Measurements from ENCODE around the gene BRME1.

The BRME1 gene

GRCh38 chr19:13918726-13919411, 13.0 kb upstream of the BRME1 start:
- H2AFZ ChIP-seq (ENCODE audit: low read depth) = no peak overlapping the region
- H3K36me3 ChIP-seq (ENCODE audit: insufficient read depth) = no peaks in the 10 kb centered on the region
- no peaks in the 10 kb centered on the region for H3K4me1 ChIP-seq (ENCODE audit: low read depth, poor library complexity, severe bottlenecking)
- no peaks in the 10 kb centered on the region for H3K27me3 ChIP-seq (ENCODE audit: insufficient read depth, low read depth)
- TF ChIP-seq, protein P1, sequence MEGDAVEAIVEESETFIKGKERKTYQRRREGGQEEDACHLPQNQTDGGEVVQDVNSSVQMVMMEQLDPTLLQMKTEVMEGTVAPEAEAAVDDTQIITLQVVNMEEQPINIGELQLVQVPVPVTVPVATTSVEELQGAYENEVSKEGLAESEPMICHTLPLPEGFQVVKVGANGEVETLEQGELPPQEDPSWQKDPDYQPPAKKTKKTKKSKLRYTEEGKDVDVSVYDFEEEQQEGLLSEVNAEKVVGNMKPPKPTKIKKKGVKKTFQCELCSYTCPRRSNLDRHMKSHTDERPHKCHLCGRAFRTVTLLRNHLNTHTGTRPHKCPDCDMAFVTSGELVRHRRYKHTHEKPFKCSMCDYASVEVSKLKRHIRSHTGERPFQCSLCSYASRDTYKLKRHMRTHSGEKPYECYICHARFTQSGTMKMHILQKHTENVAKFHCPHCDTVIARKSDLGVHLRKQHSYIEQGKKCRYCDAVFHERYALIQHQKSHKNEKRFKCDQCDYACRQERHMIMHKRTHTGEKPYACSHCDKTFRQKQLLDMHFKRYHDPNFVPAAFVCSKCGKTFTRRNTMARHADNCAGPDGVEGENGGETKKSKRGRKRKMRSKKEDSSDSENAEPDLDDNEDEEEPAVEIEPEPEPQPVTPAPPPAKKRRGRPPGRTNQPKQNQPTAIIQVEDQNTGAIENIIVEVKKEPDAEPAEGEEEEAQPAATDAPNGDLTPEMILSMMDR (conservative IDR thresholded peaks at IDR 0.05; ENCODE audit: low read depth, low read length) = no peak
- H3K4me2 ChIP-seq = no peak overlapping the region
- H3K27ac ChIP-seq = no peak overlapping the region
- no peaks in the 10 kb centered on the region for H4K20me1 ChIP-seq (ENCODE audit: insufficient read depth)
- no peak overlapping the region for H3K4me3 ChIP-seq (IDR thresholded peaks at IDR 0.05; ENCODE audit: insufficient read depth, low read depth, low read length)
- no peaks in the 10 kb centered on the region for H3K79me2 ChIP-seq (ENCODE audit: insufficient read depth, low read depth)
- H3K9ac ChIP-seq = no peak overlapping the region

- no peaks in the 10 kb centered on the region for H4K20me1 ChIP-seq (ENCODE audit: insufficient read depth)
- no peak overlapping the region for H3K4me3 ChIP-seq (IDR thresholded peaks at IDR 0.05; ENCODE audit: insufficient read depth, low read depth, low read length)
- H3K4me2 ChIP-seq = no peak overlapping the region
- no peaks in the 10 kb centered on the region for H3K79me2 ChIP-seq (ENCODE audit: insufficient read depth, low read depth)
- no peak overlapping the region for H2AFZ ChIP-seq (ENCODE audit: low read depth)
- H3K9ac ChIP-seq = no peak overlapping the region
- no peak overlapping the region for H3K27ac ChIP-seq
- TF ChIP-seq, protein P1 (conservative IDR thresholded peaks at IDR 0.05; ENCODE audit: low read depth, low read length) = no peak
- H3K27me3 ChIP-seq (ENCODE audit: insufficient read depth, low read depth) = no peaks in the 10 kb centered on the region
- H3K36me3 ChIP-seq (ENCODE audit: insufficient read depth) = no peaks in the 10 kb centered on the region
- no peaks in the 10 kb centered on the region for H3K4me1 ChIP-seq (ENCODE audit: low read depth, poor library complexity, severe bottlenecking)
These were observed 12.0 kb upstream of the BRME1 start for GRCh38 chr19:13917888-13918406.

DNA sequence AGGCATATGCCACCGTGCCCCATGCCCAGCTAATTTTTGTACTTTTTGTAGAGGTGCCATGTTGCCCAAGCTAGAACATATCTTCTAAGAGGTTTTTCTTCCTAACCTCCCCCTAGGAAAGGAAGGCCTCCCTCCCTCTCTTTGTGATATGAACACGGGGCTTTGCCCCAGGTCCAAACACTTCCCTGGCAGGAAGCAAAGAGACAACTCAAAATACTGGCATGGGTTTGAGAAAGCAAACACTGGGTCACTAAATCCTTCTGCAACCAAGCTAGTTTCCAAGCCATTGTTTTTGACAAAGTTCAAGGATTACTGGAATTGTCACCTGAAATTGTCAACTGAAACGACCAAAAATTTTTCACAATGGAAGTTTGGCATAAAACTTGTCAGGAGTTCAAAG, 8.9 kb upstream of the BRME1 start:
- H4K20me1 ChIP-seq (ENCODE audit: insufficient read depth) = no peaks in the 10 kb centered on the region
- TF ChIP-seq, protein P1 (conservative IDR thresholded peaks at IDR 0.05; ENCODE audit: low read depth, low read length) = no peak
- H3K36me3 ChIP-seq (ENCODE audit: insufficient read depth) = no peaks in the 10 kb centered on the region
- no peak overlapping the region for H3K4me2 ChIP-seq
- no peak overlapping the region for H2AFZ ChIP-seq (ENCODE audit: low read depth)
- H3K4me3 ChIP-seq (IDR thresholded peaks at IDR 0.05; ENCODE audit: insufficient read depth, low read depth, low read length) = no peak overlapping the region
- H3K79me2 ChIP-seq (ENCODE audit: insufficient read depth, low read depth) = no peaks in the 10 kb centered on the region
- H3K4me1 ChIP-seq (ENCODE audit: low read depth, poor library complexity, severe bottlenecking) = no peaks in the 10 kb centered on the region
- no peak overlapping the region for H3K27ac ChIP-seq
- no peaks in the 10 kb centered on the region for H3K27me3 ChIP-seq (ENCODE audit: insufficient read depth, low read depth)
- no peak overlapping the region for H3K9ac ChIP-seq

GRCh38 chr19:13913352-13913751, 7.4 kb upstream of the BRME1 start:
- Histone ChIP-seq H3K27ac (no peak overlapping the region), H3K4me2 (no peak overlapping the region), H3K9ac (no peak overlapping the region), H3K79me2 (ENCODE audit: insufficient read depth, low read depth) (no peaks in the 10 kb centered on the region), H3K4me3 (IDR thresholded peaks at IDR 0.05; ENCODE audit: insufficient read depth, low read depth, low read length) (no peak overlapping the region), H2AFZ (ENCODE audit: low read depth) (no peak overlapping the region), H4K20me1 (ENCODE audit: insufficient read depth) (no peaks in the 10 kb centered on the region), H3K4me1 (ENCODE audit: low read depth, poor library complexity, severe bottlenecking) (no peaks in the 10 kb centered on the region), H3K36me3 (ENCODE audit: insufficient read depth) (no peaks in the 10 kb centered on the region), H3K27me3 (ENCODE audit: insufficient read depth, low read depth) (no peaks in the 10 kb centered on the region)
- TF ChIP-seq, protein P1 (conservative IDR thresholded peaks at IDR 0.05; ENCODE audit: low read depth, low read length) = no peak

Data from KMS-11 (cell line).